H9 (cell line): Measurements from ENCODE around the gene CRACR2B. TPM values are rescaled to one million over a fixed set of nuclear protein-coding genes. Genes with fewer than 3 reads are reported as not detected.

Experiments used
- DNase-seq: peaks from one replicate; pipeline ENCODE4 v3.0.0-alpha.2; 2017
- H2AFZ ChIP-seq: one replicate; pipeline ENCODE4 v1.6.1; 2013; ENCODE audit warnings: mild to moderate bottlenecking, low read length, control low read depth, moderate library complexity
- H2AK5ac ChIP-seq: 2 replicates; pipeline ENCODE4 v1.6.1; 2013; ENCODE audit warnings: low read length, control low read depth, mixed read lengths; ENCODE audit not compliant: insufficient read length
- H2BK120ac ChIP-seq: one replicate; pipeline ENCODE4 v1.6.1; 2013; ENCODE audit warnings: low read depth, mild to moderate bottlenecking, low read length, control low read depth, inconsistent platforms; ENCODE audit not compliant: poor library complexity, severe bottlenecking
- H2BK12ac ChIP-seq: 2 replicates; pipeline ENCODE4 v1.6.1; 2013; ENCODE audit warnings: low read length, control low read depth, mixed read lengths, low read depth; ENCODE audit not compliant: insufficient read length
- H2BK15ac ChIP-seq: 2 replicates; pipeline ENCODE4 v1.6.1; 2013; ENCODE audit warnings: low read depth, low read length, control low read depth
- H2BK20ac ChIP-seq: one replicate; pipeline ENCODE4 v1.6.1; 2013; ENCODE audit warnings: low read depth, mild to moderate bottlenecking, low read length, control low read depth, inconsistent platforms; ENCODE audit not compliant: poor library complexity, severe bottlenecking
- H2BK5ac ChIP-seq: 2 replicates; pipeline ENCODE4 v1.6.1; 2013; ENCODE audit warnings: low read length, control low read depth, mixed read lengths; ENCODE audit not compliant: insufficient read length
- H3K14ac ChIP-seq: 2 replicates; pipeline ENCODE4 v1.6.1; 2013; ENCODE audit warnings: low read length, control low read depth; ENCODE audit not compliant: insufficient read depth
- H3K18ac ChIP-seq: 2 replicates; pipeline ENCODE4 v1.6.1; 2013; ENCODE audit warnings: low read depth, mild to moderate bottlenecking, mixed read lengths, low read length, control low read depth; ENCODE audit not compliant: insufficient read length
- H3K23ac ChIP-seq: 2 replicates; pipeline ENCODE4 v1.6.1; 2013; ENCODE audit warnings: low read length, control low read depth, mixed read lengths, low read depth; ENCODE audit not compliant: insufficient read length
- H3K23me2 ChIP-seq: 2 replicates; pipeline ENCODE4 v1.6.1; 2013; ENCODE audit warnings: low read depth, mild to moderate bottlenecking, mixed read lengths, low read length, control low read depth; ENCODE audit not compliant: insufficient read length, poor library complexity, severe bottlenecking
- H3K27ac ChIP-seq: 2 replicates; pipeline ENCODE4 v1.5.1; 2013; ENCODE audit warnings: low read length, control low read depth, mixed read lengths, low read depth; ENCODE audit not compliant: insufficient read length
- H3K27me3 ChIP-seq: 2 replicates; pipeline ENCODE4 v1.6.1; 2013; ENCODE audit warnings: low read length, control low read depth, inconsistent platforms; ENCODE audit not compliant: insufficient read depth
- H3K4ac ChIP-seq: 2 replicates; pipeline ENCODE4 v1.6.1; 2013; ENCODE audit warnings: low read depth, mild to moderate bottlenecking, control low read depth, inconsistent platforms, low read length, moderate library complexity
- H3K4me1 ChIP-seq: 2 replicates; pipeline ENCODE4 v1.6.1; 2013; ENCODE audit warnings: low read length, control low read depth, inconsistent platforms; ENCODE audit not compliant: insufficient read depth
- H3K4me2 ChIP-seq: 2 replicates; pipeline ENCODE4 v1.6.1; 2013; ENCODE audit warnings: low read length, control low read depth, mixed read lengths; ENCODE audit not compliant: insufficient read length, insufficient read depth
- H3K56ac ChIP-seq: 2 replicates; pipeline ENCODE4 v1.6.1; 2013; ENCODE audit warnings: low read depth, mild to moderate bottlenecking, mixed read lengths, low read length, control low read depth; ENCODE audit not compliant: insufficient read length
- H3K79me1 ChIP-seq: 2 replicates; pipeline ENCODE4 v1.6.1; 2013; ENCODE audit warnings: low read depth, mild to moderate bottlenecking, moderate library complexity, low read length, control low read depth, inconsistent platforms; ENCODE audit not compliant: insufficient read depth, poor library complexity, severe bottlenecking
- H3K79me2 ChIP-seq: 2 replicates; pipeline ENCODE4 v1.6.1; 2013; ENCODE audit warnings: low read length, control low read depth, inconsistent platforms; ENCODE audit not compliant: insufficient read depth
- H3K9ac ChIP-seq: 2 replicates; pipeline ENCODE4 v1.6.1; 2013; ENCODE audit warnings: low read length, control low read depth, mixed read lengths; ENCODE audit not compliant: insufficient read length; ENCODE audit errors: extremely low read depth
- H3K9me3 ChIP-seq: one replicate; pipeline ENCODE4 v1.6.1; 2013; ENCODE audit warnings: low read depth, low read length, inconsistent platforms; ENCODE audit not compliant: control insufficient read depth
- H3T11ph ChIP-seq: one replicate; pipeline ENCODE4 v1.6.1; 2013; ENCODE audit warnings: mild to moderate bottlenecking, low read length, control low read depth, inconsistent platforms
- H4K20me1 ChIP-seq: one replicate; pipeline ENCODE4 v1.6.1; 2013; ENCODE audit not compliant: control insufficient read depth, insufficient read length, insufficient read depth
- H4K5ac ChIP-seq: 2 replicates; pipeline ENCODE4 v1.6.1; 2013; ENCODE audit warnings: low read depth, mild to moderate bottlenecking, mixed read lengths, low read length, control low read depth; ENCODE audit not compliant: insufficient read length
- H4K8ac ChIP-seq: replicated peaks from 2 replicates; pipeline ENCODE4 v1.6.1; 2013; ENCODE audit warnings: low read length, control low read depth, mixed read lengths, low read depth; ENCODE audit not compliant: insufficient read length
- H4K91ac ChIP-seq: 2 replicates; pipeline ENCODE4 v1.6.1; 2013; ENCODE audit warnings: low read depth, mild to moderate bottlenecking, moderate library complexity, mixed read lengths, low read length, control low read depth; ENCODE audit not compliant: insufficient read length
- H3K27ac Mint-ChIP-seq, 3 experiments: 2 replicates in 2 of 3; 3 replicates in 1 of 3; pipeline ENCODE4 v1.8.0; 2020 to 2021; ENCODE audit warnings: mixed read lengths in 3 of 3, mild to moderate bottlenecking in 1 of 3, moderate library complexity in 1 of 3
- H3K27me3 Mint-ChIP-seq: 2 replicates; pipeline ENCODE4 v1.8.0; 2021; ENCODE audit warnings: low read depth, mild to moderate bottlenecking, moderate library complexity, mixed read lengths
- H3K36me3 Mint-ChIP-seq, 3 experiments: 2 replicates in 2 of 3; 3 replicates in 1 of 3; pipeline ENCODE4 v1.8.0; 2020 to 2021; ENCODE audit warnings: low read depth in 3 of 3, mixed read lengths in 3 of 3; ENCODE audit not compliant: insufficient read depth in 1 of 3
- H3K4me1 Mint-ChIP-seq, 2 experiments: 2 replicates each; pipeline ENCODE4 v1.8.0; 2020; ENCODE audit warnings: mixed read lengths in 2 of 2
- H3K4me3 Mint-ChIP-seq, 2 experiments: 2 replicates in 1 of 2; 3 replicates in 1 of 2; pipeline ENCODE4 v1.8.0; 2020 to 2021; ENCODE audit warnings: mild to moderate bottlenecking in 2 of 2, mixed read lengths in 2 of 2, moderate library complexity in 1 of 2
- H3K9me3 Mint-ChIP-seq, 2 experiments: 2 replicates in 1 of 2; 3 replicates in 1 of 2; pipeline ENCODE4 v1.8.0; 2020; ENCODE audit warnings: mild to moderate bottlenecking in 2 of 2, mixed read lengths in 2 of 2, moderate library complexity in 1 of 2
- WGBS: extraction: QIAGEN DNeasy Blood & Tissue Kit; methylation state at CpG from one replicate; pipeline ENCODE4 v1.1.7; 2013; ENCODE audit warnings: missing lambda C conversion rate, low lambda C conversion rate, mixed read lengths; ENCODE audit not compliant: insufficient read length; ENCODE audit errors: extremely low coverage; 5-methylcytosine and 5-hydroxymethylcytosine counted together
- total RNA-seq: library from RNA; stranded (reverse); gene quantifications from 2 replicates; pipeline ENCODE4 v1.2.1, GENCODE V29; 2021
- TF ChIP-seq, protein P1 (sequence below): fragments of 200-600 bp; sonication (generic); conservative IDR thresholded peaks from 3 replicates; pipeline ENCODE4 v1.8.0; 2021; ENCODE audit warnings: antibody characterized with exemption, mild to moderate bottlenecking

CRACR2B gene
- total RNA-seq, 1 experiment from 2014 or later, result 29.0 TPM

DNA sequence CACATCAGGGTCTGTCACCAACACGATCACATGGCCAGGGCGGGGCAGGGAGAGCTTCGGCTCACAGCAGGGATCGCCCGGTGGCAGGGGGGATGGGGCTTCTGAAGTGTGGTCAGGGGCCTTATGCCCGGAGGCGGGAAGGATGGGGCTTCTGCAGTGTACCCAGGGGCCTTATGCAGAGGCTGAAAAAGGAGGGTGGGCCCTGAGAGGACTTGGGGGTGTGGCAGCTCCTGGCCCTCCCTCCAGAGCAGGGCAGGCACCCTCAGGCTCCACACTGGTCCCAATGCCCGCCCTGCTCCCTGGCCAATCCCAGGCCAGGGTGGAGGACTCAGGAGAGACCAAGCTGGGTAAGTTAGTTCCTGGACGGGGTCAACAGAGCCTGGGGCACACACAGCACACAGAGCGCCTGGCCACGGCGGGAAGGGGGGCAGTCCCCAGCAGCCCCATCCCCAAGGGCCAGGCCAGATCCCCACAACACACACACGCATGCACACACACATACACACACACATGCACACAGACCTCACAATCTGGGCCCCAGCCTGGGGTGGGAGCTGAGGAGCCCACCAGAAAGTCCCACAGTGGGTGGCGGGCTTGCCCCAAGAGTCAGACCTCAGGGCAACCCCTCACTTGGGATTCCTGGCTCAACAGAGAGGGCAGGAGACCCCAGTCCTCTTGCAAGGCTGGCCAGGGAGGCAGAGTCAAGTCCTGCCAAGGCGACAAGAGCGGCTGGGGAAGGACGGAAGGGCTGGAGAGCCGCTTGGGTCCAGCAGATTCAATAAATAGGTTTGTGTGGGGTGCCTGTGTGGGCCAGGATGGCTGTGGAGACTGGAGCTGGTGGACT lies 36.8 kb upstream of the CRACR2B start:
- Histone ChIP-seq H2BK20ac (no peak overlapping the region), H3K27ac (no peak overlapping the region), H2BK12ac (no peak overlapping the region), H4K8ac (no peak overlapping the region), H3K18ac (no peak overlapping the region), H3K23ac (no peak overlapping the region), H2AFZ (no peak overlapping the region), H3K79me1 (no peaks in the 10 kb centered on the region), H3K9me3 (no peaks in the 10 kb centered on the region), H4K5ac (no peak overlapping the region), H3K79me2 (no peaks in the 10 kb centered on the region), H2BK15ac (no peak overlapping the region), H4K91ac (no peak overlapping the region), H3K4me2 (no peak overlapping the region), H3K4me1 (no peaks in the 10 kb centered on the region; the same call in 1 of the 2 replicates), H3T11ph (no peak overlapping the region), H2BK5ac (no peak overlapping the region), H3K4ac (no peak overlapping the region), H3K23me2 (peaks cover 4% of the 10 kb centered on the region), H4K20me1 (no peaks in the 10 kb centered on the region), H2BK120ac (no peak overlapping the region), H3K56ac (no peak overlapping the region), H3K14ac (no peak overlapping the region; the same call in 1 of the 2 replicates), H2AK5ac (no peak overlapping the region), H3K9ac (no peak overlapping the region), H3K27me3 (no peaks in the 10 kb centered on the region)
- WGBS, result no CpG with 5 or more reads among the region's 18 CpGs
- Mint-ChIP-seq H3K27me3 (peaks cover 3% of the 10 kb centered on the region; the same call in 1 of the 2 replicates), H3K27ac (0 out of 7 replicates have a peak overlapping the region, but pooled peaks of 1 of the 3 experiments have one; percentile 78), H3K4me1 (peaks cover 7 to 31% of the 10 kb centered on the region in 2 experiments), H3K4me3 (peak overlapping the region in 1 of 2 experiments; percentile 66; a peak in 3 of 5 replicates), H3K36me3 (peaks cover 0 to 16% (median 3%) of the 10 kb centered on the region in 3 experiments; a peak in 2 of 7 replicates), H3K9me3 (no peaks in the 10 kb centered on the region)
- DNase-seq, result peak; percentile 89
- TF ChIP-seq, protein P1, sequence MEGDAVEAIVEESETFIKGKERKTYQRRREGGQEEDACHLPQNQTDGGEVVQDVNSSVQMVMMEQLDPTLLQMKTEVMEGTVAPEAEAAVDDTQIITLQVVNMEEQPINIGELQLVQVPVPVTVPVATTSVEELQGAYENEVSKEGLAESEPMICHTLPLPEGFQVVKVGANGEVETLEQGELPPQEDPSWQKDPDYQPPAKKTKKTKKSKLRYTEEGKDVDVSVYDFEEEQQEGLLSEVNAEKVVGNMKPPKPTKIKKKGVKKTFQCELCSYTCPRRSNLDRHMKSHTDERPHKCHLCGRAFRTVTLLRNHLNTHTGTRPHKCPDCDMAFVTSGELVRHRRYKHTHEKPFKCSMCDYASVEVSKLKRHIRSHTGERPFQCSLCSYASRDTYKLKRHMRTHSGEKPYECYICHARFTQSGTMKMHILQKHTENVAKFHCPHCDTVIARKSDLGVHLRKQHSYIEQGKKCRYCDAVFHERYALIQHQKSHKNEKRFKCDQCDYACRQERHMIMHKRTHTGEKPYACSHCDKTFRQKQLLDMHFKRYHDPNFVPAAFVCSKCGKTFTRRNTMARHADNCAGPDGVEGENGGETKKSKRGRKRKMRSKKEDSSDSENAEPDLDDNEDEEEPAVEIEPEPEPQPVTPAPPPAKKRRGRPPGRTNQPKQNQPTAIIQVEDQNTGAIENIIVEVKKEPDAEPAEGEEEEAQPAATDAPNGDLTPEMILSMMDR, result no peak
